ENCODE data around the gene CTNNB1. TPM values are rescaled to one million over a fixed set of nuclear protein-coding genes. Genes with fewer than 3 reads are reported as not detected.

Gene CTNNB1
- total RNA-seq, 2 donors from 2014 or later: 169 to 207 TPM

GRCh38 chr3:41188306-41188705 is 11.0 kb upstream of the CTNNB1 start:
- no peak for DNase-seq
- intact Hi-C loops (cut with DNase I): no loop called here
- ATAC-seq: no peak

GRCh38 chr3:41190509-41191284 is 8.6 kb upstream of the CTNNB1 start:
- DNase-seq: no peak
- intact Hi-C loops (cut with DNase I): no loop called here
- ATAC-seq: no peak

GRCh38 chr3:41192885-41193284 is 6.4 kb upstream of the CTNNB1 start:
- no peak for DNase-seq
- no peak for ATAC-seq
- intact Hi-C loops (cut with DNase I): no loop called here

GRCh38 chr3:41193794-41194539 is 5.3 kb upstream of the CTNNB1 start:
- intact Hi-C loops (cut with DNase I): no loop called here
- no peak for ATAC-seq
- DNase-seq: no peak

- no peak for DNase-seq
- intact Hi-C loops (cut with DNase I): loop anchor here in 1 of 2 donors (5.0 kb wide), 3 partner anchors 77 to 222 kb away; no protein-coding TSS in a partner anchor
Observed at GRCh38 chr3:41194701-41195100, 4.6 kb upstream of the CTNNB1 start.

GRCh38 chr3:41195946-41196345 is 3.4 kb upstream of the CTNNB1 start:
- DNase-seq (no peak), ATAC-seq (no peak)
- intact Hi-C loops (cut with DNase I): loop anchor here in 1 of 2 donors (5.0 kb wide), 3 partner anchors 79 to 224 kb away; no protein-coding TSS in a partner anchor

More at GRCh38 chr3:41194701-41195100, 4.6 kb upstream of the CTNNB1 start:
- ATAC-seq: no peak

- DNase-seq (no peak), ATAC-seq (no peak)
Observed at GRCh38 chr3:41196499-41197410, 2.5 kb upstream of the CTNNB1 start.

GRCh38 chr3:41198046-41198445 is 1.3 kb upstream of the CTNNB1 start:
- intact Hi-C loops (cut with DNase I): loop anchor here in 1 of 2 donors (5.0 kb wide), 3 partner anchors 81 to 226 kb away; no protein-coding TSS in a partner anchor

More at GRCh38 chr3:41196499-41197410, 2.5 kb upstream of the CTNNB1 start:
- intact Hi-C loops (cut with DNase I): loop anchor here in 1 of 2 donors (5.0 kb wide), 3 partner anchors 79 to 224 kb away; no protein-coding TSS in a partner anchor

GRCh38 chr3:41198526-41198925 is 779 bp upstream of the CTNNB1 start:
- DNase-seq: peak; percentile 62
- ATAC-seq: no peak
- intact Hi-C loops (cut with DNase I): loop anchor here in 1 of 2 donors (5.0 kb wide), 3 partner anchors 81 to 226 kb away; no protein-coding TSS in a partner anchor

More at GRCh38 chr3:41198046-41198445, 1.3 kb upstream of the CTNNB1 start:
- ATAC-seq (no peak), DNase-seq (no peak)

GRCh38 chr3:41199866-41200668 is 762 bp downstream of the CTNNB1 start:
- ATAC-seq: peak; percentile 4 to 13
- intact Hi-C loops (cut with DNase I): loop anchor here in 1 of 2 donors (5.0 to 10.0 kb wide), 5 partner anchors 83 to 618 kb away; no protein-coding TSS in a partner anchor
- peak; percentile 49 for DNase-seq

- no peak for DNase-seq
- intact Hi-C loops (cut with DNase I): loop anchor here in 1 of 2 donors (5.0 to 10.0 kb wide), 2 partner anchors 326 to 618 kb away; no protein-coding TSS in a partner anchor
- ATAC-seq: no peak
Observed at GRCh38 chr3:41200669-41201021, 1.3 kb downstream of the CTNNB1 start.

- no peak for ATAC-seq
- DNase-seq: no peak
Observed at GRCh38 chr3:41202075-41202833, 2.9 kb downstream of the CTNNB1 start.

GRCh38 chr3:41202834-41203345 is 3.6 kb downstream of the CTNNB1 start:
- intact Hi-C loops (cut with DNase I): loop anchor here in 1 of 2 donors (5.0 to 10.0 kb wide), 2 partner anchors 328 to 621 kb away; no protein-coding TSS in a partner anchor
- no peak for DNase-seq
- ATAC-seq: no peak

More at GRCh38 chr3:41202075-41202833, 2.9 kb downstream of the CTNNB1 start:
- intact Hi-C loops (cut with DNase I): loop anchor here in 1 of 2 donors (5.0 to 10.0 kb wide), 2 partner anchors 327 to 620 kb away; no protein-coding TSS in a partner anchor

- DNase-seq (no peak), ATAC-seq (no peak)
- intact Hi-C loops (cut with DNase I): loop anchor here in 1 of 2 donors (5.0 to 10.0 kb wide), 2 partner anchors 330 to 622 kb away; no protein-coding TSS in a partner anchor
Observed at GRCh38 chr3:41204369-41204768, 5.1 kb downstream of the CTNNB1 start.

GRCh38 chr3:41205591-41205990 is 6.3 kb downstream of the CTNNB1 start:
- no peak for ATAC-seq
- DNase-seq: no peak
- intact Hi-C loops (cut with DNase I): loop anchor here in 1 of 2 donors (10.0 kb wide), 1 partner anchor 331 kb away; no protein-coding TSS in a partner anchor

- intact Hi-C loops (cut with DNase I): loop anchor here in 1 of 2 donors (10.0 kb wide), 1 partner anchor 333 kb away; no protein-coding TSS in a partner anchor
- ATAC-seq (no peak), DNase-seq (no peak)
Observed at GRCh38 chr3:41207355-41207754, 8.1 kb downstream of the CTNNB1 start.

All from left cardiac atrium (tissue), 4 donors.